ENCODE measurements around the gene SERINC3. TPM values are rescaled to one million over a fixed set of nuclear protein-coding genes. Genes with fewer than 3 reads are reported as not detected.

The SERINC3 gene
- polyA plus RNA-seq, 1 donor (not counting 4 experiments of a cell fraction or from before 2014, with no cell fraction given), result 118 TPM

- dilution Hi-C loops (cut with MboI; ENCODE audit: extremely low pct_ligation_motif_present, low sequenced_read_pairs), result no loop called here
- H3K27ac ChIP-seq (ENCODE audit: control insufficient read depth, insufficient read depth, low read length), result no peak overlapping the region
- H2AFZ ChIP-seq (ENCODE audit: control insufficient read depth, low read length), result no peak overlapping the region
- no peak overlapping the region for H3K4me3 ChIP-seq (ENCODE audit: control insufficient read depth in 2 of 3, extremely low read depth in 1 of 3, insufficient read depth in 2 of 3, low read depth in 1 of 3, low read length in 3 of 3)
- H3K4me1 ChIP-seq (ENCODE audit: control insufficient read depth, extremely low read depth, insufficient read depth, low read length), result no peaks in the 10 kb centered on the region
- DNase-seq (ENCODE audit: low read depth, low spot score), result no peak
- H3K9ac ChIP-seq (ENCODE audit: control insufficient read depth, extremely low read depth, insufficient read depth, low read length), result no peak overlapping the region
- no peak overlapping the region for H3K4me2 ChIP-seq (ENCODE audit: control insufficient read depth, extremely low read depth, insufficient read depth, low read depth, low read length)
- TF ChIP-seq EZH2 (IDR thresholded peaks at IDR 0.05; ENCODE audit: low read length), result no peak
- TF ChIP-seq, protein P1, sequence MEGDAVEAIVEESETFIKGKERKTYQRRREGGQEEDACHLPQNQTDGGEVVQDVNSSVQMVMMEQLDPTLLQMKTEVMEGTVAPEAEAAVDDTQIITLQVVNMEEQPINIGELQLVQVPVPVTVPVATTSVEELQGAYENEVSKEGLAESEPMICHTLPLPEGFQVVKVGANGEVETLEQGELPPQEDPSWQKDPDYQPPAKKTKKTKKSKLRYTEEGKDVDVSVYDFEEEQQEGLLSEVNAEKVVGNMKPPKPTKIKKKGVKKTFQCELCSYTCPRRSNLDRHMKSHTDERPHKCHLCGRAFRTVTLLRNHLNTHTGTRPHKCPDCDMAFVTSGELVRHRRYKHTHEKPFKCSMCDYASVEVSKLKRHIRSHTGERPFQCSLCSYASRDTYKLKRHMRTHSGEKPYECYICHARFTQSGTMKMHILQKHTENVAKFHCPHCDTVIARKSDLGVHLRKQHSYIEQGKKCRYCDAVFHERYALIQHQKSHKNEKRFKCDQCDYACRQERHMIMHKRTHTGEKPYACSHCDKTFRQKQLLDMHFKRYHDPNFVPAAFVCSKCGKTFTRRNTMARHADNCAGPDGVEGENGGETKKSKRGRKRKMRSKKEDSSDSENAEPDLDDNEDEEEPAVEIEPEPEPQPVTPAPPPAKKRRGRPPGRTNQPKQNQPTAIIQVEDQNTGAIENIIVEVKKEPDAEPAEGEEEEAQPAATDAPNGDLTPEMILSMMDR (optimal IDR thresholded peaks at IDR 0.05 in 1 of 3, IDR thresholded peaks at IDR 0.05 in 1 of 3, conservative IDR thresholded peaks at IDR 0.05 in 1 of 3; ENCODE audit: extremely low read depth in 1 of 3, insufficient read depth in 2 of 3, low read length in 3 of 3), result no peak
- no peaks in the 10 kb centered on the region for H3K27me3 ChIP-seq (ENCODE audit: control insufficient read depth, extremely low read depth, insufficient read depth, low read length)
- H3K36me3 ChIP-seq (ENCODE audit: control insufficient read depth in 2 of 2, extremely low read depth in 1 of 2, insufficient read depth in 2 of 2, low read length in 2 of 2), result peaks cover 7 to 8% of the 10 kb centered on the region in 2 experiments
- H3K9me3 ChIP-seq (ENCODE audit: control insufficient read depth, low read depth, low read length), result no peaks in the 10 kb centered on the region
- H4K20me1 ChIP-seq (ENCODE audit: control insufficient read depth, extremely low read depth, insufficient read depth, low read length), result no peaks in the 10 kb centered on the region
- peaks cover 56% of the 10 kb centered on the region for H3K79me2 ChIP-seq (ENCODE audit: control insufficient read depth, insufficient read depth, low read length)
- no peaks in the 10 kb centered on the region for H3K9me1 ChIP-seq (ENCODE audit: control insufficient read depth, extremely low read depth, insufficient read depth, low read length)
- FAIRE-seq, result no peak
Measured at GRCh38 chr20:44513871-44514270, 8.0 kb downstream of the SERINC3 start.

- Histone ChIP-seq H3K4me1 (ENCODE audit: control insufficient read depth, extremely low read depth, insufficient read depth, low read length) (no peaks in the 10 kb centered on the region), H2AFZ (ENCODE audit: control insufficient read depth, low read length) (no peak overlapping the region), H3K9me1 (ENCODE audit: control insufficient read depth, extremely low read depth, insufficient read depth, low read length) (no peaks in the 10 kb centered on the region), H3K9ac (ENCODE audit: control insufficient read depth, extremely low read depth, insufficient read depth, low read length) (no peak overlapping the region), H3K79me2 (ENCODE audit: control insufficient read depth, insufficient read depth, low read length) (peaks cover 17% of the 10 kb centered on the region), H3K4me2 (ENCODE audit: control insufficient read depth, extremely low read depth, insufficient read depth, low read depth, low read length) (no peak overlapping the region), H3K27me3 (ENCODE audit: control insufficient read depth, extremely low read depth, insufficient read depth, low read length) (no peaks in the 10 kb centered on the region), H3K9me3 (ENCODE audit: control insufficient read depth, low read depth, low read length) (no peaks in the 10 kb centered on the region), H3K4me3 (ENCODE audit: control insufficient read depth in 2 of 3, extremely low read depth in 1 of 3, insufficient read depth in 2 of 3, low read depth in 1 of 3, low read length in 3 of 3) (no peak overlapping the region), H3K27ac (ENCODE audit: control insufficient read depth, insufficient read depth, low read length) (no peak overlapping the region), H3K36me3 (ENCODE audit: control insufficient read depth in 2 of 2, extremely low read depth in 1 of 2, insufficient read depth in 2 of 2, low read length in 2 of 2) (peaks cover 17 to 25% of the 10 kb centered on the region in 2 experiments), H4K20me1 (ENCODE audit: control insufficient read depth, extremely low read depth, insufficient read depth, low read length) (no peaks in the 10 kb centered on the region)
- TF ChIP-seq EZH2 (IDR thresholded peaks at IDR 0.05; ENCODE audit: low read length), result no peak
- TF ChIP-seq, protein P1 (optimal IDR thresholded peaks at IDR 0.05 in 1 of 3, IDR thresholded peaks at IDR 0.05 in 1 of 3, conservative IDR thresholded peaks at IDR 0.05 in 1 of 3; ENCODE audit: extremely low read depth in 1 of 3, insufficient read depth in 2 of 3, low read length in 3 of 3), result no peak
- dilution Hi-C loops (cut with MboI; ENCODE audit: extremely low pct_ligation_motif_present, low sequenced_read_pairs), result no loop called here
- DNase-seq (ENCODE audit: low read depth, low spot score), result no peak
- no peak for FAIRE-seq
Measured at GRCh38 chr20:44509762-44510161, 12.1 kb downstream of the SERINC3 start.
